Activated T-cell treated with anti-CD3 and anti-CD28 coated beads, Interleukin-2, amount 50 U/mL, for 72 hours (primary cell): ENCODE results near the gene SLC35E2B. TPM values are rescaled to one million over a fixed set of nuclear protein-coding genes. Genes with fewer than 3 reads are reported as not detected.

ENCODE experiments used
- ATAC-seq, 2 donors: fragments of 150-1000 bp; cut with Tn5 transposase; replicated peaks in 1 of 2; 2 replicates each; pipeline ENCODE4 v1.10.0; 2021; ENCODE audit warnings: moderate library complexity in 2 of 2, mild to moderate bottlenecking in 1 of 2
- DNase-seq, 2 donors: peaks; one replicate each; pipeline ENCODE4 v3.0.0; 2021 to 2022; ENCODE audit warnings: mixed read lengths in 1 of 2
- H3K27ac Mint-ChIP-seq: one replicate; pipeline ENCODE4 v1.8.0; 2022; ENCODE audit warnings: mild to moderate bottlenecking, moderate library complexity, mixed read lengths
- H3K27me3 Mint-ChIP-seq: one replicate; pipeline ENCODE4 v1.8.0; 2022; ENCODE audit warnings: low read depth, mixed read lengths
- H3K36me3 Mint-ChIP-seq, 2 donors: one replicate each; pipeline ENCODE4 v1.8.0; 2022; ENCODE audit warnings: mixed read lengths in 2 of 2, mild to moderate bottlenecking in 1 of 2; ENCODE audit not compliant: insufficient read depth in 2 of 2
- H3K4me1 Mint-ChIP-seq: one replicate; pipeline ENCODE4 v1.8.0; 2022; ENCODE audit warnings: low read depth, mixed read lengths
- H3K4me3 Mint-ChIP-seq, 2 donors: one replicate each; pipeline ENCODE4 v1.8.0; 2022; ENCODE audit warnings: mild to moderate bottlenecking in 2 of 2, mixed read lengths in 2 of 2, moderate library complexity in 2 of 2
- H3K9me3 Mint-ChIP-seq, 2 donors: one replicate each; pipeline ENCODE4 v1.8.0; 2022; ENCODE audit warnings: mixed read lengths in 2 of 2
- total RNA-seq, 2 donors: library from RNA; stranded (reverse); gene quantifications; one replicate each; pipeline ENCODE4 v1.2.3, GENCODE V29; 2022

Gene SLC35E2B
- total RNA-seq, 2 donors from 2014 or later = 42.0 to 43.1 TPM

DNA sequence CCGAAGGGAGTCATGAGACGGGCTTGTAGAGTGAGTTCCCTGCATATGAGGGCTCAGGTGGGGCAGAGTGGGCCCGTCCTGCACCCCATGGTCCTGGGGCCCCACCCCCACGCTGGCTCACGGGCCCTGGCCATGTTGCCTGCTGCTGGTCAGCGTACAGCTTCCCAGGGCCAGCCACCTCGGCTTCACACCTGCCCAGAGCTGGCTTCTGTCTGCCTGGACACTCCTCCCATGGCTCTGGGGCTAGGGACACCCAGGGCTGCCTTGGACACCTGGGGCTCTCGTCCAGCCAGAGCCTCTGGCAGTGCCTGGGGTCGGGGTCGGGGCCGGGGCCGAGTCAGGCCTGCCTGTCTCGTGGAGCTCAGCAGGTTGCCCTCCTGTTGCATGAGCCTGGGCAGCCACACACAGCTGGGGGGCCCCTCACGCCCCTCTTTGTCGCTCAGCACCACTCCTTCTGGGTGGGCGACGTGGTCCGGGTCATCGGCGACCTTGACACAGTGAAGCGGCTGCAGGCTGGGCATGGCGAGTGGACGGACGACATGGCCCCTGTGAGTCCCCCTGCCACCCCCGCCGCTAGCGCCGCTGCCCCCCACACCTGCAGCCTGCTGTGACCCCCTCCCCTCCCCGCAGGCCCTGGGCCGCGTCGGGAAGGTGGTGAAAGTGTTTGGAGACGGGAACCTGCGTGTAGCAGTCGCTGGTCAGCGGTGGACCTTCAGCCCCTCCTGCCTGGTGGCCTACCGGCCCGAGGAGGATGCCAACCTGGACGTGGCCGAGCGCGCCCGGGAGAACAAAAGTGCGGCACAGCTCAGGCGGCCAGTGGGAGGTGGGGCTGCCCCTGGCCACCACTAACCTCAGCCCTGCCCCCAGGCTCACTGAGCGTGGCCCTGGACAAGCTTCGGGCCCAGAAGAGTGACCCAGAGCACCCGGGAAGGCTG, 66.1 kb downstream of the SLC35E2B start:
- Mint-ChIP-seq H3K27ac (no peak overlapping the region), H3K4me1 (no peaks in the 10 kb centered on the region), H3K9me3 (no peaks in the 10 kb centered on the region), H3K36me3 (peaks cover 2% of the 10 kb centered on the region in 2 donors), H3K27me3 (no peaks in the 10 kb centered on the region), H3K4me3 (no peak overlapping the region)
- DNase-seq = no peak
- ATAC-seq = no peak

DNA sequence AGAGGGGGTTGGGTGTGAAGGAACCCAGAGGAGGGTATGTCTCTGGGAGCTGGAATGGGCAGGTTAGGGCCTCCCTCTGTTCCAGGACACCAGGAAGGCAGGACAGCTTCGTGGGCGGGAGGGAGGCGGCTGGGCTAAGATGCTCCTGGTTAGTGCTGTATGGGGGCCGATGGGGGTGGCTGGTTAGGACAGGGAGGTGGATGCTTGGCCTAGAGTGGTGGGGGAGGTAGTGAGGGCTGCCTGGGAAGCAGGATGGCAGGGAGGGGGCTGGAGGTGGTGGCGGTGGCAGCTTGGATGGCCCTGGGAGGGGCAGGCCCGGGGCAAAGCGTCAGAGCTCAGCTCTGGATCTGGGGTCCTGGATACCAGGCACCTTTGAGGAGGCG, 66.8 kb downstream of the SLC35E2B start:
- Mint-ChIP-seq H3K4me3 (no peak overlapping the region), H3K27me3 (no peaks in the 10 kb centered on the region), H3K4me1 (no peaks in the 10 kb centered on the region), H3K27ac (no peak overlapping the region), H3K36me3 (peaks cover 2% of the 10 kb centered on the region in 2 donors), H3K9me3 (no peaks in the 10 kb centered on the region)
- ATAC-seq (no peak), DNase-seq (no peak)

DNA sequence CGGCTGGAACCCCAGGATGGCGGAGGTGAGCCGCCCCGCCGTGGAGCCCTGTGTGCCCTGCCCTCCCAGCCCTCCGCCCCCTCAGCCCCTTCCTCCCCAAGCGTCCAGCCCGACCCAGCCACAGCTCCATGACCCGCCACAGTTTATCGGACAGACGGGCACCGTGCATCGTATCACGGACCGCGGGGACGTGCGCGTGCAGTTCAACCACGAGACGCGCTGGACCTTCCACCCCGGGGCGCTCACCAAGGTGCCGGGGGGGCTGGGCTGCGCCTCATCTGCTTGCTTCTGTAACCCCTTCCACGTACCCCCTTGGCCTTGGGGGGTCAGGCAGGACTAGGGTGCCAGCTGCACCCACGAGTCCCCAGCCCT, 67.2 kb downstream of the SLC35E2B start:
- DNase-seq (no peak), ATAC-seq (no peak)
- Mint-ChIP-seq H3K27me3 (no peaks in the 10 kb centered on the region), H3K4me1 (no peaks in the 10 kb centered on the region), H3K4me3 (no peak overlapping the region), H3K9me3 (no peaks in the 10 kb centered on the region), H3K36me3 (peaks cover 2% of the 10 kb centered on the region in 2 donors), H3K27ac (no peak overlapping the region)

DNA sequence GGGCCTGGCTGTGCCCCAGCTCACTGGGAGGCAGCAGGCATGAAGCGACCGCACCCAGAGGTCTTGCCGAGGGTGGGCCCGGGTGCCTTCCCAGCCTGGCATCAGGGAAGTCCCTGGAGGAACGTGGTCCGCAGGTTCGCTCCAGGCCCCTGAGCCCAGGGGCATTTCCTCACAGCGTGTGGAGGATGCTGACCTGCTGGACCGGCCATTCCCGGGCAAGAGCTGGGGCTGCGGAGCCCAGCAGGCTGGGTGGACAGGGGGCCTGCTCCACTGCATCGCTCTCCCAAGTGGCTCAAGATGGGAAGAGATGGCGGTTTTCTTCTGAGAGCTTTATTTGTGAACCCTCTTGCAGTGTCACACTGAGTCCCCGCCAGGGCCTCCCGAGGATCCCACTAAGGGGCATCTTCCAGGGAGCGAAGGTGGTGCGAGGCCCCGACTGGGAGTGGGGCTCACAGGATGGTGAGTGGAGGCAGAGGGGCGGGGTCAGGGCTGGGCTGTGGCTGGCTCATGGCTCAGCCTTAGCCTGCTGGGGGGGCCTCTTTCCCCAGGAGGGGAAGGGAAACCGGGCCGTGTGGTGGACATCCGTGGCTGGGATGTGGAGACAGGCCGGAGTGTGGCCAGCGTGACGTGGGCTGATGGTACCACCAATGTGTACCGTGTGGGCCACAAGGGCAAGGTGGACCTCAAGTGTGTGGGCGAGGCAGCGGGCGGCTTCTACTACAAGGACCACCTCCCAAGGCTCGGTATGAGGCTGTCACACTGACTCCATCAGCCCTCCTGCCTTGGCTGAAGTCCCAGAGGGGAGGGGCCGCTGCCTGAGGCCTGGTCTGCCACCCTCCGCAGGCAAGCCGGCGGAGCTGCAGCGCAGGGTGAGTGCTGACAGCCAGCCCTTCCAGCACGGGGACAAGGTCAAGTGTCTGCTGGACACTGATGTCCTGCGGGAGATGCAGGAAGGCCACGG, 67.9 kb downstream of the SLC35E2B start:
- DNase-seq (no peak), ATAC-seq (no peak)
- Mint-ChIP-seq H3K4me3 (no peak overlapping the region), H3K27ac (no peak overlapping the region), H3K27me3 (no peaks in the 10 kb centered on the region), H3K36me3 (no peaks in the 10 kb centered on the region), H3K4me1 (no peaks in the 10 kb centered on the region), H3K9me3 (no peaks in the 10 kb centered on the region)

DNA sequence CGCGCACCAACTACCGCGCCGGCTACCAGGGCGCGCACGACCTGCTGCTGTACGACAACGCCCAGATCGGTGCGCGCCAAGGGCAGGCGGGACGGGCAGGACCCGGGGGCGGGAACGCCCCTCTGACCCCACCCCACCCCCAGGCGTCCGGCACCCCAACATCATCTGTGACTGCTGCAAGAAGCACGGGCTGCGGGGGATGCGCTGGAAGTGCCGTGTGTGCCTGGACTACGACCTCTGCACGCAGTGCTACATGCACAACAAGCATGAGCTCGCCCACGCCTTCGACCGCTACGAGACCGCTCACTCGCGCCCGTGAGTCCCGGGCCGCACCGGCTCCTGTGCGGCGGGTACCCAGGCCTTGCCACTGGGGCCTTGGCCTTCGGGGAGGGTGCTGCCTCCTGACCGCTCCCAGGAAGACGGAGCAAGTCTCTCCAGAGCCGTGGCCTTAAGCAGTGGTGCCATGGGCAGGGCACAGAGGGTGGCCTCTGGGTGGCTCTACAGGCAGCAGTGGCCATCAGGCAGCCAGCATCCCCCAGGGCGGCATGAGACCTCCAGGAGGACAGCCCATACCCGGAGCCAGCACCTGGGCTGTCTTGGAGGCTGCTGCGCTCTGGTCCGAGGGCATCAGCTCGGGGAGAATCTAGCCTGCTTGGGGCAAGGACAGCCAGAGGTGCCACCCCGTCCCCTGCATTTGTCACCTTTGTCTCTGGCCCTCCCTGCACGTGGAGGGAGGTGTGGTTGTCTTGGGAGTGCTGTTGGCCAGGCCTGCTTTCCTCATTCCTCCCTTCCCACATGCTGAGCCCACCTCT, 68.8 kb downstream of the SLC35E2B start:
- Mint-ChIP-seq H3K4me1 (no peaks in the 10 kb centered on the region), H3K36me3 (no peaks in the 10 kb centered on the region), H3K9me3 (no peaks in the 10 kb centered on the region), H3K27me3 (no peaks in the 10 kb centered on the region), H3K27ac (no peak overlapping the region), H3K4me3 (no peak overlapping the region)
- ATAC-seq = no peak
- DNase-seq = no peak

DNA sequence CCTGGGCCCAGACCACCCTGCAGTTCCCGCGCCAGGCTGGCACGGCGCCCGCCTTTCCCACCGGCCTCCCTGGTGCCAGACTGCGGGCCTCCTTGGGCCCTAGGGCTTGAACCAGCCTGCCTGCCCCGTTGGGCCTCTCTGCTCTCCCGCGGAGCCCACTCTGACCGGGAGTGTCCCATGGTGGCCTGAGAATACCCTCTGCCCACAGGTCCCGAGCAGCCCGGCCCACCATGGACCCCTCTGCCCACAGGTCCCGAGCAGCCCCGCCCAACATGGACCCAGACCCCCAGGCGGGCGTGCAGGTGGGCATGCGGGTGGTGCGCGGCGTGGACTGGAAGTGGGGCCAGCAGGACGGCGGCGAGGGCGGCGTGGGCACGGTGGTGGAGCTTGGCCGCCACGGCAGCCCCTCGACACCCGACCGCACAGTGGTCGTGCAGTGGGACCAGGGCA, 69.4 kb downstream of the SLC35E2B start:
- no peaks in the 10 kb centered on the region for H3K4me1 Mint-ChIP-seq
- H3K27me3 Mint-ChIP-seq = no peaks in the 10 kb centered on the region
- no peak overlapping the region for H3K27ac Mint-ChIP-seq
- DNase-seq (no peak), ATAC-seq (no peak)
- H3K36me3 Mint-ChIP-seq = no peaks in the 10 kb centered on the region
- H3K9me3 Mint-ChIP-seq = no peaks in the 10 kb centered on the region
- no peak overlapping the region for H3K4me3 Mint-ChIP-seq

DNA sequence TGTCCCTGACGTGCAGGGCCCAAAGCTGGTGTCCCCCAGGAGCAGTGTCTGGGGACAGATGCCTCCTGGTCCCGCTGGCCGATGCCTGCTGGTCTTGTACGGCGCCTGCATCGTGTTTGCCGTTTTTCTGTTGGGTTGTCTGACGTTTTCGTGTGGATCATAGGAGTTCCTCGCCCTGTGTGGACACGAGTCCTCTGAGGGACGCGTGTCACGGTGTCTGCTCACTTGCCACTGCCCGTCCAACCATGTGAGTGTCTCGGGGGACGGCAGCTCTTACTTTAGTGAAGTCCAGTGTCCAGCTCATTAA, 69.9 kb downstream of the SLC35E2B start:
- ATAC-seq (no peak), DNase-seq (no peak)
- H3K4me3 Mint-ChIP-seq = no peak overlapping the region
- no peaks in the 10 kb centered on the region for H3K27me3 Mint-ChIP-seq
- no peaks in the 10 kb centered on the region for H3K4me1 Mint-ChIP-seq
- no peak overlapping the region for H3K27ac Mint-ChIP-seq
- no peaks in the 10 kb centered on the region for H3K36me3 Mint-ChIP-seq
- no peaks in the 10 kb centered on the region for H3K9me3 Mint-ChIP-seq

DNA sequence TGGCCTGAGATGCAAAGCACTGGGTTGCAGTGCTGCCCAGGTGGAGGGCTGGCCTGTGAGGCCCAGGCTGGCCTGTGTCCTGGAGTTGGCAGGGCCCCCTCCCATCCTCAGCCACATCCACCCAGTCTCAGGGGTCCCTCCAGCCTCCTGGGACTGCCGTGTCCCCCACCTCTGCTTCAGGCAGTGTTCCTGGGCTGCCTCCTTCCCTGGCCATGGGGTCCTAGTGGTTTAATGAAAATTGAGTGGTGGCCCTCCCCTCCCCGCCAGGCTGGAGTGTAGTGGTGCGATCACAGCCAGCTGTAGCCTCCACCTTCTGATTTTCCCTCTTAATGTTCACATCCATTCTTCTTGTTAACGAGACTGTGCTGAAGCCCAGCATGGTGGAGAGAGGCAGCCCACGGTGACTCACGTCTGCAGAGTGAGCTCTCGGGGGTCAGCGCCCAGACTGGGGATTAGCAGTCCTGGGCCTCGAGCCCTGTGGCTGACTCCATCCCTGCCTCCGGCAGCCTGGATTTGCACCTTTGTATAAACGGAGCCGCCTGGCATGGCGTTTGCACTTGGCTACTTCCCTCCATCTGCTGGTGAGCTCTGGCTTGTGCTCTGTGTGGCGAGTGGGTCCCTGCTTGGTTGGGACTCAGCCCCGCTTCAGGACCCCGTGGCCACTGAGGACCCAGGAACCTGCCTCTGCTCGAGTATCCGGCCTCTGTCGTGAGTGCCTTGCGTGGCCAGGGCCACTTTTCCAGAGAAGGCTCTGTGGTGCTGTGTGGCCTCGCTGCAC, 70.4 kb downstream of the SLC35E2B start:
- no peak overlapping the region for H3K27ac Mint-ChIP-seq
- H3K4me3 Mint-ChIP-seq = no peak overlapping the region
- H3K4me1 Mint-ChIP-seq = no peaks in the 10 kb centered on the region
- no peaks in the 10 kb centered on the region for H3K27me3 Mint-ChIP-seq
- H3K9me3 Mint-ChIP-seq = no peaks in the 10 kb centered on the region
- H3K36me3 Mint-ChIP-seq = no peaks in the 10 kb centered on the region
- DNase-seq (no peak), ATAC-seq (no peak)

DNA sequence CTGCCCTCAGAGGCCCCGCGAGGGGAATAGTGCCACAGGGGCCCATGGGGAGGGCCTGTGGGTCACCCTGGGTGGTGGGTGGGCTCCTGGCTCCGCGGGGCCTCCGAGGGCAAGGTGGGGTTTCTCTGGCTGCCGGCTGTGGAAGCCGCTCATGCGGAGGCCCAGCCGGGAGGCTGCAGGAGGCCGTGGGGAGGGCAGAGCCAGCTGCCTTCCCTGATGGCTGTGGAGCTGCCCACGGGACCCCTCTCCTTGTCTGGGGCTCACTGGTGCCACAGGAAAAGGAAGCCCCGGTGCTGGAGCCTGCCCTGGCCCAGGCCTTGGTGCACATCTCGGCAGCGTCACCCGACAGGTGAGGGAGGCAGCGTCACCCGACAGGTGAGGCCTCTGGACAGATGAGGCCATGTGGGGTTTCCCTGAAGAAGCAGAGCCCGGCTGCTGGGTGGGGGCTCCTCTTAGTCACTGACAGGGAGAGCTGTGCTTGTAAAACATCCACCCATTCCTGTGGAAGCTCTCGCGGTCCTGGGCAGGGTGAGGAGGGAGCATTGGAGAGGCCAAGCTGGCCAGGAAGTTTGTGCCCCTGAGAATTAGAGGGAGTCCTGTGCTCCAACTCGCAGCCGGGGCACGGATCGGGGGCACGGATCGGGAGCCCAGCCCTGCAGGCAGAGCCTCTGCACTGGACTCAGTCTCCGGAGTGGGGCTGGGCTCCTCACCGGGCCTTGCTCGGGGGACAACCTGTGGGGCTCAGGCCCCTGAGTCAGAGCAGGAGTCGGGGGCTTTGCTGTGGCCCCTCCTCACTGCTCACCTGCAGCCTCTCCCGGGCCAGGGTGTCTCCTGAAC, 71.2 kb downstream of the SLC35E2B start:
- H3K36me3 Mint-ChIP-seq = no peaks in the 10 kb centered on the region
- no peaks in the 10 kb centered on the region for H3K4me1 Mint-ChIP-seq
- H3K9me3 Mint-ChIP-seq = no peaks in the 10 kb centered on the region
- ATAC-seq (no peak), DNase-seq (no peak)
- H3K27ac Mint-ChIP-seq = no peak overlapping the region
- no peaks in the 10 kb centered on the region for H3K27me3 Mint-ChIP-seq
- no peak overlapping the region for H3K4me3 Mint-ChIP-seq

DNA sequence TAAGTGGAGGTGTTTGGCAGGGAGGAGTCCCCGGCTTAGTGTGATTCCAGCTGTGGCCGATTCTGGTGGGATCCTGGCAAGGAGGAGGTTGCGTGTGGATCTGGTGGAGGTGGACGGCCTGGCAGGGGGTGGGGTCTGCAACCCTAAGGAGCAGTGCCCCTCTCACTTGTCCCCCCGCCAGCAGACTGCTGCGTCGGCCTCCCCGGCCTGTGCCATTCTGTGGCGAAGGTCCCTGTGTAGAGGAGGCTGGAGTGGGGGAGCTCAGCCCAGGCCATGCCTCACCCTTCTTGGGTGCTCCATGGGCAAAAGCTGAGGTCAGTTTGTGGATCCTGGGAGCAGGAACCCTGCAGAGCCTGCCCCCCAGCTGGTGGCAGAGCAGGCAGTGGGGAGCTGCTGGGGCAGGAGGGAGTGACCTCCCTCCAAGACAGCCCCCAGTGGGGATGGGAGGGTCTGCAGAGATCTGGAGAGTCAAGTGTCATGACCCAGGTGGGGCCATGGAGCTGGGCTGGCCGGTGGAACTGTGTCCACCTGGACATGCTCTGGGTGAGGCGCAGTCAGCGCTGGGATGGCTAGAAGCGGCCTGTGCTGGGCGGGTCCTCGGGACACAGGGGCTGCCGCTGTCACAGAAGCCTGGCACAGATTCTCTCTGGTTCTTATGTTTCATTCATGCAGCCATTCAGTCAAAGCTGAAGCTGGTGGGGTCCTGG, 72.0 kb downstream of the SLC35E2B start:
- H3K4me3 Mint-ChIP-seq = no peak overlapping the region
- no peaks in the 10 kb centered on the region for H3K4me1 Mint-ChIP-seq
- no peak for DNase-seq
- no peaks in the 10 kb centered on the region for H3K27me3 Mint-ChIP-seq
- no peak overlapping the region for H3K27ac Mint-ChIP-seq
- no peak for ATAC-seq
- H3K36me3 Mint-ChIP-seq = no peaks in the 10 kb centered on the region
- no peaks in the 10 kb centered on the region for H3K9me3 Mint-ChIP-seq

DNA sequence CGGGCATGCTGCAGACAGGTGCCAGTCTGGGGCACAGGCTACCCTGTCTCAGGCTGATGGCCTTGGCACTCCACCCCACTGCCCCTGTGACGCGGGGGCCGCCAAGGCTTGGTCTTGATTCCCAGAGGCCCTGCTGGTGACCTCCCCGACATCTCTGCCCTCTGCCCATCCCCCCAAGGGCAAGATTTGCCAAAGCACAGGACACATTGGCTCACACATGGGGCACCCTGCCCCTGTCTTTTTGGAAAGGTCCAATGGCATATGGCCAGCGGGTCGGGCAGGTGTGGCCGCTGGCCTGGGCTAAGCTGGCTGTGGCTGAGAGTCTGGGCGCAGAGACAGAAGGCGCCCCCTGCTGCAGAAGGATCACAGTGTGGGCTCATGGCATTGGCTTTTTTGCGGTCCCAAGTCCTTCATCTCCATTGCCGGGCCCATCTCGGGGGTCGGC, 72.7 kb downstream of the SLC35E2B start:
- H3K4me3 Mint-ChIP-seq = no peak overlapping the region
- H3K36me3 Mint-ChIP-seq = no peaks in the 10 kb centered on the region
- no peak for ATAC-seq

More for the DNA sequence above, 72.7 kb downstream of the SLC35E2B start:
- no peaks in the 10 kb centered on the region for H3K9me3 Mint-ChIP-seq
- no peak for DNase-seq
- peaks cover 2% of the 10 kb centered on the region for H3K4me1 Mint-ChIP-seq
- H3K27me3 Mint-ChIP-seq = no peaks in the 10 kb centered on the region
- no peak overlapping the region for H3K27ac Mint-ChIP-seq
